Measurements from ENCODE around the gene ZNF311. TPM values are rescaled to one million over a fixed set of nuclear protein-coding genes. Genes with fewer than 3 reads are reported as not detected.
A peak's percentile ranks its signal among the peaks of the same experiment; 100 is the strongest.

The ZNF311 gene
- total and polyA plus RNA-seq, 9 of the 15 experiments (the other 6 are each of a cell fraction or from before 2014, with no cell fraction given): 5.1 to 10.0 (median 7.5) TPM

GRCh38 chr6:28980137-28980851 lies 24.8 kb downstream of the ZNF311 start (continued):
- TF ChIP-seq ZNF407 (IDR thresholded peaks at IDR 0.05; ENCODE audit: low read depth): no peak
- no peak for TF ChIP-seq MAFG (tag; conservative IDR thresholded peaks at IDR 0.05)
- TF ChIP-seq, protein P1, sequence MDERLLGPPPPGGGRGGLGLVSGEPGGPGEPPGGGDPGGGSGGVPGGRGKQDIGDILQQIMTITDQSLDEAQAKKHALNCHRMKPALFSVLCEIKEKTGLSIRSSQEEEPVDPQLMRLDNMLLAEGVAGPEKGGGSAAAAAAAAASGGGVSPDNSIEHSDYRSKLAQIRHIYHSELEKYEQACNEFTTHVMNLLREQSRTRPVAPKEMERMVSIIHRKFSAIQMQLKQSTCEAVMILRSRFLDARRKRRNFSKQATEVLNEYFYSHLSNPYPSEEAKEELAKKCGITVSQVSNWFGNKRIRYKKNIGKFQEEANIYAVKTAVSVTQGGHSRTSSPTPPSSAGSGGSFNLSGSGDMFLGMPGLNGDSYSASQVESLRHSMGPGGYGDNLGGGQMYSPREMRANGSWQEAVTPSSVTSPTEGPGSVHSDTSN (CRISPR knock-in tag; IDR thresholded peaks at IDR 0.05; ENCODE audit: low read depth): no peak
- TF ChIP-seq, protein P1 (tag; conservative IDR thresholded peaks at IDR 0.05; ENCODE audit: low read depth): 0 out of 2 replicates have a peak, but pooled peaks have one; percentile 6
- no peak for TF ChIP-seq FOXK2 (conservative IDR thresholded peaks at IDR 0.05 in 1 of 2, IDR thresholded peaks at IDR 0.05 in 1 of 2; ENCODE audit: low read depth in 2 of 2)
- no peak for TF ChIP-seq PRPF4 (IDR thresholded peaks at IDR 0.05; ENCODE audit: insufficient read depth, low read depth, low read length, poor library complexity, severe bottlenecking)
- TF ChIP-seq ELF2 (CRISPR knock-in tag; IDR thresholded peaks at IDR 0.05): 0 out of 2 replicates have a peak, but pooled peaks have one; percentile 23
- no peak for TF ChIP-seq SOX6 (IDR thresholded peaks at IDR 0.05)
- no peak for TF ChIP-seq SPI1 (IDR thresholded peaks at IDR 0.05; ENCODE audit: borderline replicate concordance, low read depth, low read length)
- no peak; the same call in 1 of the 2 replicates for TF ChIP-seq MXI1 (IDR thresholded peaks at IDR 0.05; ENCODE audit: low read depth, low read length)
- TF ChIP-seq JUN (IDR thresholded peaks at IDR 0.05; ENCODE audit: borderline replicate concordance, low read depth, low read length): no peak
- TF ChIP-seq JUN (CRISPR knock-in tag; IDR thresholded peaks at IDR 0.05; ENCODE audit: borderline replicate concordance): no peak
- no peak for TF ChIP-seq CREBBP (IDR thresholded peaks at IDR 0.05; ENCODE audit: low read depth, low read length)
- TF ChIP-seq KLF10 (CRISPR knock-in tag; IDR thresholded peaks at IDR 0.05): no peak
- no peak for TF ChIP-seq MBD2 (IDR thresholded peaks at IDR 0.05; ENCODE audit: borderline replicate concordance, low read depth)
- TF ChIP-seq NR2F6 (CRISPR knock-in tag; IDR thresholded peaks at IDR 0.05): no peak
- TF ChIP-seq TSC22D4 (tag; IDR thresholded peaks at IDR 0.05): no peak
- TF ChIP-seq FOXJ2 (tag; IDR thresholded peaks at IDR 0.05): 0 out of 2 replicates have a peak, but pooled peaks have one; percentile 19
- TF ChIP-seq MAFF (IDR thresholded peaks at IDR 0.05; ENCODE audit: low read length): no peak
